K562 (cell line): Measurements from ENCODE around the gene SCN4B. TPM values are rescaled to one million over a fixed set of nuclear protein-coding genes. Genes with fewer than 3 reads are reported as not detected.

ENCODE experiments used
- ATAC-seq: fragments of 200-7000 bp; cut with Tn5 transposase; 3 replicates; pipeline ENCODE4 v1.9.1; 2020; ENCODE audit warnings: moderate library complexity
- BruUV-seq: library from RNA; stranded (reverse); fragments of 400-500 nt; replicated peaks from 2 replicates; lab custom pipeline; 2021; lab: Mats Ljungman, UMichigan
- CTCF ChIA-PET: fragments of 300-600 bp; formaldehyde crosslinking; extraction: SDS; loops from one replicate; lab custom pipeline; 2021; ENCODE audit warnings: low intra/inter-chr PET ratio; lab: Yijun Ruan, JAX
- POLR2A ChIA-PET: fragments of 300-600, 350-650 bp; sonication (Branson Sonifier 250); formaldehyde crosslinking; extraction: SDS; loops from one replicate; lab custom pipeline; 2021; ENCODE audit warnings: antibody characterized with exemption, inconsistent platforms; lab: Yijun Ruan, JAX
- DNase-seq, 4 experiments: peaks; one replicate each; pipeline versions ENCODE4 v3.0.0 to v3.0.0-alpha.2; 2011 to 2018; ENCODE audit warnings: low spot score in 3 of 4, mixed read lengths in 3 of 4; ENCODE audit errors: extremely low read depth in 1 of 4
- FAIRE-seq: peaks from 2 replicates; lab custom pipeline; 2011; peaks lifted over from hg19 to GRCh38; lab: Jason Lieb, UNC
- H2AFZ ChIP-seq: 2 replicates; pipeline ENCODE4 v1.6.0; 2011; ENCODE audit warnings: low read depth, low read length, control low read depth, inconsistent platforms
- H3K27ac ChIP-seq: fragments of 200-600 bp; 3 replicates; pipeline ENCODE4 v1.8.0; 2011; ENCODE audit warnings: low read depth, mild to moderate bottlenecking, control low read depth, inconsistent platforms, low read length, moderate library complexity, mixed read lengths; ENCODE audit errors: extremely low read depth
- H3K27me3 ChIP-seq, 2 experiments: fragments of 300-600 bp in 1 of 2; 2 replicates in 1 of 2; 3 replicates in 1 of 2; pipeline versions ENCODE4 v1.6.0 to v1.8.0; 2011; ENCODE audit warnings: inconsistent platforms in 2 of 2, low read length in 2 of 2, mild to moderate bottlenecking in 1 of 2, mixed read lengths in 1 of 2, moderate library complexity in 1 of 2; ENCODE audit not compliant: control insufficient read depth in 2 of 2, insufficient read depth in 2 of 2
- H3K36me3 ChIP-seq: fragments of 300-600 bp; 3 replicates; pipeline ENCODE4 v1.8.0; 2011; ENCODE audit warnings: mild to moderate bottlenecking, low read length, inconsistent platforms; ENCODE audit not compliant: control insufficient read depth, insufficient read depth
- H3K4me1 ChIP-seq, 2 experiments: fragments of 200-600 bp in 1 of 2; replicated peaks in 1 of 2; 2 replicates in 1 of 2; 3 replicates in 1 of 2; pipeline versions ENCODE4 v1.5.1 to v1.8.0; 2011; ENCODE audit warnings: inconsistent platforms in 2 of 2, low read length in 2 of 2, mild to moderate bottlenecking in 1 of 2, mixed read lengths in 1 of 2, moderate library complexity in 1 of 2; ENCODE audit not compliant: control insufficient read depth in 2 of 2, insufficient read depth in 2 of 2
- H3K4me2 ChIP-seq: 2 replicates; pipeline ENCODE4 v1.6.1; 2011; ENCODE audit warnings: low read length, control low read depth, inconsistent platforms, mixed read lengths; ENCODE audit not compliant: insufficient read depth
- H3K4me3 ChIP-seq: fragments of 200-600 bp; sonication (generic), shearing (Covaris generic); 2 replicates; pipeline ENCODE4 v1.5.1; 2016; ENCODE audit warnings: control low read depth, inconsistent platforms
- H3K79me2 ChIP-seq: fragments of 200-600 bp; 3 replicates; pipeline ENCODE4 v1.8.0; 2011; ENCODE audit warnings: low read length, inconsistent platforms; ENCODE audit not compliant: control insufficient read depth, insufficient read depth
- H3K9ac ChIP-seq, 2 experiments: 2 replicates each; pipeline versions ENCODE4 v1.6.0 to v1.6.1; 2011; ENCODE audit warnings: low read depth in 2 of 2, low read length in 2 of 2, control low read depth in 1 of 2, inconsistent platforms in 1 of 2, mild to moderate bottlenecking in 1 of 2, mixed read lengths in 1 of 2; ENCODE audit not compliant: insufficient read depth in 1 of 2
- H3K9me1 ChIP-seq: one replicate; pipeline ENCODE4 v1.6.0; 2011; ENCODE audit warnings: inconsistent platforms, mild to moderate bottlenecking, low read length, moderate library complexity; ENCODE audit not compliant: control insufficient read depth, insufficient read depth
- H3K9me3 ChIP-seq: replicated peaks from 2 replicates; pipeline ENCODE4 v1.5.1; 2011; ENCODE audit warnings: low read depth, low read length, inconsistent platforms; ENCODE audit not compliant: control insufficient read depth, insufficient read depth
- H4K20me1 ChIP-seq: replicated peaks from 2 replicates; pipeline ENCODE4 v1.6.1; 2011; ENCODE audit warnings: low read length, inconsistent platforms, mixed read lengths; ENCODE audit not compliant: control insufficient read depth, insufficient read depth
- EGR1 ChIP-seq: fragments of 450-650 bp; conservative IDR thresholded peaks from 2 replicates; pipeline ENCODE4 v1.6.1; 2017; ENCODE audit warnings: mild to moderate bottlenecking
- GABPA ChIP-seq: fragments of 200-800 bp; sonication (Bioruptor generic); conservative IDR thresholded peaks from 2 replicates; pipeline ENCODE4 v1.6.1; 2016; ENCODE audit warnings: low read depth, missing genetic modification characterization, missing compliant biosample characterization
- PKNOX1 ChIP-seq: fragments of 450-650 bp; IDR thresholded peaks from 2 replicates; pipeline ENCODE4 v1.6.1; 2016
- PRDM10 ChIP-seq: fragments of 450-650 bp; IDR thresholded peaks from 2 replicates; pipeline ENCODE4 v1.6.1; 2018; ENCODE audit not compliant: partially characterized antibody
- RAD51 ChIP-seq: fragments of 450-650 bp; IDR thresholded peaks from 2 replicates; pipeline ENCODE4 v1.7.1; 2016; ENCODE audit warnings: low read depth, mild to moderate bottlenecking, borderline replicate concordance
- SPI1 ChIP-seq: IDR thresholded peaks from 2 replicates; pipeline ENCODE4 v1.6.1; 2011; ENCODE audit warnings: low read depth, low read length, control low read depth, borderline replicate concordance
- UBTF ChIP-seq, 2 experiments: IDR thresholded peaks; 2 replicates each; pipeline ENCODE4 v1.6.1; 2012; ENCODE audit warnings: improper control_type of control experiment in 2 of 2, low read depth in 2 of 2, low read length in 2 of 2, borderline replicate concordance in 1 of 2
- YY1 ChIP-seq, 3 experiments: IDR thresholded peaks; 2 replicates each; pipeline ENCODE4 v1.6.1; 2011; ENCODE audit warnings: low read length in 2 of 3, mild to moderate bottlenecking in 2 of 3, moderate library complexity in 2 of 3, borderline replicate concordance in 1 of 3, control low read depth in 1 of 3, low read depth in 1 of 3; ENCODE audit not compliant: insufficient read depth in 3 of 3, insufficient replicate concordance in 2 of 3, control insufficient read depth in 1 of 3, insufficient read length in 1 of 3; ENCODE audit errors: extremely low read depth in 1 of 3
- ZNF277 ChIP-seq: fragments of 250-450 bp; sonication (Bioruptor Pico); IDR thresholded peaks from 2 replicates; pipeline ENCODE4 v1.8.0; 2022; ENCODE audit warnings: inconsistent platforms, mild to moderate bottlenecking, moderate library complexity, borderline replicate concordance
- WGBS: fragments of 100-300 bp; shearing (Covaris generic); methylation state at CpG from one replicate; pipeline ENCODE4 v1.1.6; 2016; ENCODE audit warnings: low coverage, mixed read lengths; ENCODE audit not compliant: insufficient coverage; ENCODE audit errors: missing lambda C conversion rate; 5-methylcytosine and 5-hydroxymethylcytosine counted together
- in situ Hi-C: fragments of 300-500 bp; cut with MboI; formaldehyde crosslinking; loops from 4 replicates; pipeline ENCODE4 v1.15.0; 2018; ENCODE audit warnings: inconsistent platforms, mixed read lengths
- intact Hi-C: fragments of 100-400 bp; cut with micrococcal nuclease; formaldehyde crosslinking; loops from 2 replicates; pipeline ENCODE4 v1.14.2; 2022
- polyA plus RNA-seq, 8 experiments: library from polyadenylated mRNA; depleted of rRNA in 4 of 8; stranded (reverse) in 5 of 8; unstranded in 3 of 8; fragments of >200 nt; fragmentation: Nextera tagmentation in 2 of 8; fragmentation: Illumina TruSeq in 1 of 8; extraction: Ambion mirVana in 2 of 8; extraction: Trizol in 1 of 8; gene quantifications; 2 replicates each; pipeline versions ENCODE4 v1.2.1 to v1.2.3, GENCODE V29; 2011 to 2014; ENCODE audit warnings: inconsistent platforms in 1 of 8, missing spikeins in 1 of 8
- total RNA-seq, 7 experiments: library from RNA; depleted of rRNA in 6 of 7; stranded (reverse); fragments of >200 nt in 6 of 7; fragmentation: Illumina TruSeq in 2 of 7; extraction: Trizol in 2 of 7; gene quantifications; 2 replicates each; pipeline versions ENCODE4 v1.2.1 to v1.2.3, GENCODE V29; 2011 to 2021; ENCODE audit warnings: low replicate concordance in 1 of 7

Gene SCN4B
- total and polyA plus RNA-seq, 9 of the 15 experiments (the other 6 are each of a cell fraction or from before 2014, with no cell fraction given) = 0.03 TPM; not detected in 8

GRCh38 chr11:118147502-118147901 is 5.1 kb downstream of the SCN4B start:
- POLR2A ChIA-PET = interaction anchor here (0.7 to 0.8 kb wide), 3 partner anchors 11 to 22 kb away, joined by 3 to 4 read pairs (median 3); no protein-coding TSS in a partner anchor
- peaks cover 19 to 76% of the 10 kb centered on the region in 2 experiments; a peak in 4 of 5 replicates for H3K27me3 ChIP-seq
- 0 out of 2 replicates have a peak, but pooled peaks have one; percentile 27 for TF ChIP-seq GABPA (tag)
- TF ChIP-seq UBTF (IDR thresholded peaks at IDR 0.05; ENCODE audit: borderline replicate concordance in 1 of 2, low read depth in 2 of 2, low read length in 2 of 2) = no peak
- peak; percentile 76 for TF ChIP-seq PKNOX1
- TF ChIP-seq SPI1 = peak; percentile 68; the same call in 1 of the 2 replicates
- no peak for TF ChIP-seq ZNF277 (CRISPR knock-in tag)
- peak; percentile 19; the same call in 1 of the 2 replicates for TF ChIP-seq EGR1
- TF ChIP-seq PRDM10 = peak; percentile 69
- peak in 1 of 3 experiments; percentile 38 for TF ChIP-seq YY1 (IDR thresholded peaks at IDR 0.05; ENCODE audit: borderline replicate concordance in 1 of 3, control insufficient read depth in 1 of 3, extremely low read depth in 1 of 3, insufficient read depth in 3 of 3, insufficient read length in 1 of 3, insufficient replicate concordance in 2 of 3, low read depth in 1 of 3, low read length in 2 of 3)
- TF ChIP-seq RAD51 = no peak

More at GRCh38 chr11:118147502-118147901, 5.1 kb downstream of the SCN4B start:
- no peaks in the 10 kb centered on the region for H3K9me3 ChIP-seq
- in situ Hi-C loops (no loop called here), intact Hi-C loops (no loop called here)
- no peaks in the 10 kb centered on the region for H3K36me3 ChIP-seq
- BruUV-seq = no TSS peak
- H3K27ac ChIP-seq = no peak overlapping the region
- H3K9ac ChIP-seq = no peak overlapping the region
- no peak overlapping the region for H3K4me2 ChIP-seq
- H3K9me1 ChIP-seq = no peaks in the 10 kb centered on the region
- H3K79me2 ChIP-seq = no peaks in the 10 kb centered on the region
- no peak overlapping the region; the same call in 1 of the 2 replicates for H2AFZ ChIP-seq
- no peak for ATAC-seq
- no peaks in the 10 kb centered on the region for H4K20me1 ChIP-seq
- H3K4me3 ChIP-seq = no peak overlapping the region
- H3K4me1 ChIP-seq = peaks cover 0 to 15% of the 10 kb centered on the region in 2 experiments; a peak in 3 of 5 replicates
- CTCF ChIA-PET = no interaction called here
- DNase-seq = peak in 1 of 4 experiments; percentile 8
- no peak for FAIRE-seq
- WGBS = 12% methylated on average over 3 of the region's 3 CpGs
